HG03135 (cell line): ENCODE data around the gene METTL14.

Source experiments
- ATAC-seq: cut with Tn5 transposase; IDR thresholded peaks from one replicate; pipeline ENCODE4 v1.9.1; 2021; ENCODE audit warnings: mild to moderate bottlenecking, moderate library complexity; ENCODE audit not compliant: unreplicated experiment

Gene METTL14

GRCh38 chr4:118732591-118733330, 47.6 kb downstream of the METTL14 start:
- ATAC-seq, result no peak

GRCh38 chr4:118734491-118735205, 49.5 kb downstream of the METTL14 start:
- no peak for ATAC-seq

- ATAC-seq, result no peak
Observed at GRCh38 chr4:118736900-118737299, 51.7 kb downstream of the METTL14 start.

GRCh38 chr4:118738090-118738489, 52.9 kb downstream of the METTL14 start:
- ATAC-seq, result no peak

- no peak for ATAC-seq
Observed at GRCh38 chr4:118739022-118739713, 54.0 kb downstream of the METTL14 start.

GRCh38 chr4:118740869-118741268, 55.7 kb downstream of the METTL14 start:
- no peak for ATAC-seq

- ATAC-seq, result no peak
Observed at GRCh38 chr4:118741301-118741855, 56.2 kb downstream of the METTL14 start.

- no peak for ATAC-seq
Observed at GRCh38 chr4:118742050-118742449, 56.9 kb downstream of the METTL14 start.

- no peak for ATAC-seq
Observed at GRCh38 chr4:118743867-118744266, 58.7 kb downstream of the METTL14 start.

GRCh38 chr4:118745357-118745756, 60.2 kb downstream of the METTL14 start:
- ATAC-seq, result no peak

GRCh38 chr4:118746251-118746919, 61.2 kb downstream of the METTL14 start:
- no peak for ATAC-seq

- no peak for ATAC-seq
Observed at GRCh38 chr4:118749347-118749988, 64.3 kb downstream of the METTL14 start.

GRCh38 chr4:118751629-118752323, 66.6 kb downstream of the METTL14 start:
- ATAC-seq, result no peak

- ATAC-seq, result no peak
Observed at GRCh38 chr4:118752551-118752950, 67.4 kb downstream of the METTL14 start.

- ATAC-seq, result no peak
Observed at GRCh38 chr4:118753096-118753495, 67.9 kb downstream of the METTL14 start.

- no peak for ATAC-seq
Observed at GRCh38 chr4:118753685-118754084, 68.5 kb downstream of the METTL14 start.

- ATAC-seq, result no peak
Observed at GRCh38 chr4:118754890-118755289, 69.7 kb downstream of the METTL14 start.

GRCh38 chr4:118755438-118756226, 70.4 kb downstream of the METTL14 start:
- no peak for ATAC-seq

GRCh38 chr4:118756429-118756828, 71.2 kb downstream of the METTL14 start:
- no peak for ATAC-seq
